Lower leg skin (tissue), 3 donors: ENCODE data around the gene ARHGAP10.

Source experiments
- CTCF ChIP-seq, 3 donors: fragments of 450-650 bp; IDR thresholded peaks; one replicate each; pipeline ENCODE4 v1.5.1; 2016; ENCODE audit warnings: antibody characterized with exemption in 3 of 3, mild to moderate bottlenecking in 3 of 3, moderate library complexity in 2 of 3
- POLR2A ChIP-seq, 2 donors: fragments of 450-650 bp; IDR thresholded peaks; one replicate each; pipeline ENCODE4 v1.6.1; 2016 to 2017; ENCODE audit warnings: antibody characterized with exemption in 2 of 2, mild to moderate bottlenecking in 1 of 2, moderate library complexity in 1 of 2

- TF ChIP-seq POLR2A (IDR thresholded peaks at IDR 0.05) (no peak), CTCF (IDR thresholded peaks at IDR 0.05) (no peak)
Observed at GRCh38 chr4:147822128-147822527, 90.2 kb downstream of the ARHGAP10 start.
